Fibroblast of lung (primary cell): ENCODE results near the gene ZNF570.

Source experiments
- CTCF ChIP-seq, 2 donors: IDR thresholded peaks in 1 of 2; conservative IDR thresholded peaks in 1 of 2; 1 replicate in 1 of 2; 2 replicates in 1 of 2; pipeline ENCODE4 v1.5.1; 2011 to 2012; ENCODE audit warnings: low read length in 2 of 2, control low read depth in 1 of 2, inconsistent platforms in 1 of 2, low read depth in 1 of 2, mild to moderate bottlenecking in 1 of 2
- EZH2 ChIP-seq: IDR thresholded peaks from 2 replicates; pipeline ENCODE4 v1.5.1; 2012; ENCODE audit warnings: low read length, control low read depth, mild to moderate bottlenecking; ENCODE audit errors: missing control alignments

GRCh38 chr19:37452500-37453245, 16.5 kb upstream of the ZNF570 start:
- TF ChIP-seq CTCF (conservative IDR thresholded peaks at IDR 0.05 in 1 of 2, IDR thresholded peaks at IDR 0.05 in 1 of 2; ENCODE audit: low read depth in 1 of 2, low read length in 2 of 2) (no peak), EZH2 (no peak)
